Measurements from ENCODE around the gene TMEM240.
A peak's percentile ranks its signal among the peaks of the same experiment; 100 is the strongest.

TMEM240 gene

DNA sequence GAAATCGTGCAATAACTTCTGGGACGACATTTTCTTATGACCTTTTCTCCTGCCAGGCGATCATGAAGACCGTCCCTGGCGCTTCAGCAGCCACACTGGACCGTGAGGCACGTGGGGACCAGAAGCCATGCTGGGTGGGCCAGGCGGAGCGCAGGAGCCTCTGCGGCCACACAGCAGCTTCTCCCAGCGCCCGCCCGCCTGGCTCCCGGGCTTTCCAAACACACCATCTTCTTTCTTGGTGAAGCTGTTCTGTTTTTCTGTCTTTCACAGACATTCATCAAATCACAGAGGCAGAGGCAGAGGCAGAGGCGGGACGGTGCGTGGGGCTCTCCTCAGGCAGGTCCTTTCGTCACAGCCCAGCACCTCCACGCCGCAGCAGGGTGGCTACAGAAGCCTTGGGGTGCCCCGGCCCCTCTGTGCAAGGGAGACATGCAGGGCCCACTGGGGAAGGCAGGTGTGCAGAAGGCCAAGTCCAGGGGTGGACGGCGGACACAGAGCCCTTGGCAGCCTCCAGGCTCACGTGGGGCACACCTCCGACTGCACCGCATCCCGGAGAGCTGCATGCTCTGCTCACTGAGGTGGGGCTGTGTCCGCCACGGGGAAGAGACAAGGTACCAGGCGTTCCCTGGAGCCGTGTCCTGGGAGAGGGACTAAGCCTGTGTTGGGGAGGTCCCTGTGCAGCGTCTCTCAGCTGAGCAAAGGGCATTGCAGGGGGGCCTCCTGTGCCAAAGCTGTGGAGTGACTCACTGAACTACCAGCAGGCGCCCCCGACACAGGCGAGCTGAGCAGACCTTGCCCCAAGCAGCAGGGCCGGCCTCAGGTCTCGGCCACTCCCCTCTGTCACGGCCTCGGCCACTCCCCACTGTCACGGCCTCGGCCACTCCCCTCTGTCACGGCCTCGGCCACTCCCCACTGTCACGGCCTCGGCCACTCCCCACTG is 2.6 kb upstream of the TMEM240 start:
- Histone ChIP-seq H3K27me3 (ENCODE audit: control insufficient read depth in 3 of 3, insufficient read depth in 3 of 3, low read depth in 1 of 3, low read length in 3 of 3) (no peaks in the 10 kb centered on the region), H4K91ac (ENCODE audit: low read depth, low read length, poor library complexity) (no peak overlapping the region), H2BK120ac (ENCODE audit: low read depth, low read length) (no peak overlapping the region), H3K18ac (ENCODE audit: low read length) (peak overlapping the region; percentile 48), H3K79me1 (ENCODE audit: low read depth, low read length) (peaks cover 20% of the 10 kb centered on the region), H2BK12ac (ENCODE audit: low read length) (no peak overlapping the region), H3K4me3 (ENCODE audit: low read length in 2 of 2) (no peak overlapping the region), H2BK5ac (ENCODE audit: low read length) (no peak overlapping the region), H2BK15ac (ENCODE audit: low read length) (no peak overlapping the region), H2AK5ac (ENCODE audit: low read depth, low read length) (no peak overlapping the region), H3K9me3 (replicated peaks in 1 of 2; ENCODE audit: control insufficient read depth in 2 of 2, insufficient read depth in 1 of 2, low read depth in 1 of 2, low read length in 2 of 2) (peaks cover 0 to 2% of the 10 kb centered on the region in 2 donors), H3K14ac (ENCODE audit: low read length) (no peak overlapping the region), H3K4me1 (ENCODE audit: control insufficient read depth in 2 of 2, insufficient read depth in 1 of 2, low read depth in 1 of 2, low read length in 2 of 2) (peaks cover 0 to 12% of the 10 kb centered on the region in 2 donors), H3K4me2 (ENCODE audit: insufficient read depth, low read length, poor library complexity, severe bottlenecking) (no peak overlapping the region), H3K23ac (ENCODE audit: low read depth, low read length, poor library complexity) (peak overlapping the region; percentile 31), H3K27ac (replicated peaks; ENCODE audit: low read length) (no peak overlapping the region), H4K8ac (ENCODE audit: low read depth, low read length) (no peak overlapping the region), H3K9ac (ENCODE audit: low read depth, low read length, poor library complexity) (no peak overlapping the region), H2AFZ (ENCODE audit: low read length) (no peak overlapping the region), H3K4ac (ENCODE audit: low read length) (no peak overlapping the region), H3K36me3 (replicated peaks in 1 of 2; ENCODE audit: control insufficient read depth in 2 of 2, insufficient read depth in 2 of 2, low read length in 2 of 2) (peaks cover 21 to 27% of the 10 kb centered on the region in 2 donors)
- WGBS, 2 donors (ENCODE audit: extremely low coverage in 2 of 2, insufficient read length in 2 of 2, insufficient replicate concordance in 1 of 2): no CpG with 5 or more reads among the region's 45 CpGs
- no peak for DNase-seq (ENCODE audit: low spot score)

DNA sequence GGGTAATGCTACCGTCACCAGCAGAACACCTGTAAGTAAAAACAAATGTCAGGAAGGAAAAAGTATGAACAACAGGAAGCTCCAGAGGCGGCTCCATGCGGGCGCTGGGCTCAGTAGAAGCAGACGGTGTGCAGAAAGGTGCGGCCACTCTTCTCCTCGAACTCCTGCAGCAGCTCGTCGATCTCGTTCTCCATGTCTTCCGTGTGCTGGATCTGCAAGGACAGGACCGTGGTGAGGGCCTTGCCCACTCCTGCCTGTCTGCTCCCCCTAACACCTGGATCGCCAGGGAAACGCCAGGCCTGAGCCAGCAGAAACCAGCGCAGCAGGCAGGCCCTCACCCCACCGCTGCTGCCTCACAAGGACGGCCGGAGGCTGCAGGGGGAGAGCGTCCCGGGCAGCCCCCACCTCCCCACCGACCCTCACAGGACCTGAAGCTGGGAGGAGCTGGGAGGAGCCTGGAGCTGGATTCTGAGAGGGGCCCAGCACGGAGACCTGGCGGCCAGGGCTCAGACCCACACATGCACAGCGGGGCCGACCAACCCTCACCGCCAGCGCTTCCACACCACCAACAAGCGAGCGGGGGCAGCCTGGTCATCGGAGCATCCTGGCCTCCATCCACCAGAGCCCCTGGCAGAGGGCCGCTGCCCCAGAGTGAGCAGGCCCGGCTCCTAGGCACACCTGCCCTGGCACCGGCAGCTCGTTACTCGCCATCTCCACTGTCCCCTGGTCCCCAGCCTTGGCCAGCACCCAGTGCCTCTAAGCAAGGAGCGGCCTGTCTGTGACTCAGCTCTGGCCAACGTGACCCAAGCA is 1.7 kb upstream of the TMEM240 start:
- H3K36me3 ChIP-seq (replicated peaks in 1 of 2; ENCODE audit: control insufficient read depth in 2 of 2, insufficient read depth in 2 of 2, low read length in 2 of 2): peaks cover 21 to 33% of the 10 kb centered on the region in 2 donors
- no peak overlapping the region for H3K14ac ChIP-seq (ENCODE audit: low read length)
- no peaks in the 10 kb centered on the region for H3K27me3 ChIP-seq (ENCODE audit: control insufficient read depth in 3 of 3, insufficient read depth in 3 of 3, low read depth in 1 of 3, low read length in 3 of 3)
- H3K18ac ChIP-seq (ENCODE audit: low read length): no peak overlapping the region
- H2BK120ac ChIP-seq (ENCODE audit: low read depth, low read length): no peak overlapping the region
- H4K8ac ChIP-seq (ENCODE audit: low read depth, low read length): no peak overlapping the region
- H2BK15ac ChIP-seq (ENCODE audit: low read length): no peak overlapping the region
- H2BK5ac ChIP-seq (ENCODE audit: low read length): no peak overlapping the region
- peak overlapping the region; percentile 70 for H3K9ac ChIP-seq (ENCODE audit: low read depth, low read length, poor library complexity)
- H4K91ac ChIP-seq (ENCODE audit: low read depth, low read length, poor library complexity): no peak overlapping the region
- WGBS, 2 donors (ENCODE audit: extremely low coverage in 2 of 2, insufficient read length in 2 of 2, insufficient replicate concordance in 1 of 2): no CpG with 5 or more reads among the region's 37 CpGs
- H3K23ac ChIP-seq (ENCODE audit: low read depth, low read length, poor library complexity): peak overlapping the region; percentile 80
- peaks cover 0 to 2% of the 10 kb centered on the region in 2 donors for H3K9me3 ChIP-seq (replicated peaks in 1 of 2; ENCODE audit: control insufficient read depth in 2 of 2, insufficient read depth in 1 of 2, low read depth in 1 of 2, low read length in 2 of 2)
- no peak overlapping the region for H2AK5ac ChIP-seq (ENCODE audit: low read depth, low read length)
- no peak overlapping the region for H3K4me2 ChIP-seq (ENCODE audit: insufficient read depth, low read length, poor library complexity, severe bottlenecking)
- H2BK12ac ChIP-seq (ENCODE audit: low read length): no peak overlapping the region
- DNase-seq (ENCODE audit: low spot score): no peak
- no peak overlapping the region for H3K4me3 ChIP-seq (ENCODE audit: low read length in 2 of 2)
- H3K27ac ChIP-seq (replicated peaks; ENCODE audit: low read length): no peak overlapping the region
- H2AFZ ChIP-seq (ENCODE audit: low read length): no peak overlapping the region
- H3K79me1 ChIP-seq (ENCODE audit: low read depth, low read length): peaks cover 29% of the 10 kb centered on the region
- H3K4me1 ChIP-seq (ENCODE audit: control insufficient read depth in 2 of 2, insufficient read depth in 1 of 2, low read depth in 1 of 2, low read length in 2 of 2): peaks cover 0 to 12% of the 10 kb centered on the region in 2 donors
- H3K4ac ChIP-seq (ENCODE audit: low read length): no peak overlapping the region

GRCh38 chr1:1540818-1541628 is 599 bp upstream of the TMEM240 start:
- WGBS, 2 donors (ENCODE audit: extremely low coverage in 2 of 2, insufficient read length in 2 of 2, insufficient replicate concordance in 1 of 2): no CpG with 5 or more reads among the region's 53 CpGs

More at GRCh38 chr1:1540818-1541628, 599 bp upstream of the TMEM240 start:
- peak overlapping the region; percentile 39 for H4K91ac ChIP-seq (ENCODE audit: low read depth, low read length, poor library complexity)
- H3K14ac ChIP-seq (ENCODE audit: low read length): peak overlapping the region; percentile 89
- peaks cover 0 to 2% of the 10 kb centered on the region in 2 donors for H3K9me3 ChIP-seq (replicated peaks in 1 of 2; ENCODE audit: control insufficient read depth in 2 of 2, insufficient read depth in 1 of 2, low read depth in 1 of 2, low read length in 2 of 2)
- H3K23ac ChIP-seq (ENCODE audit: low read depth, low read length, poor library complexity): peak overlapping the region; percentile 43
- no peaks in the 10 kb centered on the region for H3K27me3 ChIP-seq (ENCODE audit: control insufficient read depth in 3 of 3, insufficient read depth in 3 of 3, low read depth in 1 of 3, low read length in 3 of 3)
- H2BK12ac ChIP-seq (ENCODE audit: low read length): peak overlapping the region; percentile 84
- H2BK15ac ChIP-seq (ENCODE audit: low read length): peak overlapping the region; percentile 49
- DNase-seq (ENCODE audit: low spot score): peak; percentile 18
- no peak overlapping the region for H2BK5ac ChIP-seq (ENCODE audit: low read length)
- peak overlapping the region; percentile 99 for H2AK5ac ChIP-seq (ENCODE audit: low read depth, low read length)
- peak overlapping the region; percentile 54 for H3K4me2 ChIP-seq (ENCODE audit: insufficient read depth, low read length, poor library complexity, severe bottlenecking)
- H3K4me1 ChIP-seq (ENCODE audit: control insufficient read depth in 2 of 2, insufficient read depth in 1 of 2, low read depth in 1 of 2, low read length in 2 of 2): peaks cover 0 to 12% of the 10 kb centered on the region in 2 donors
- H3K27ac ChIP-seq (replicated peaks; ENCODE audit: low read length): peak overlapping the region; percentile 39
- H3K79me1 ChIP-seq (ENCODE audit: low read depth, low read length): peaks cover 39% of the 10 kb centered on the region
- H3K4me3 ChIP-seq (ENCODE audit: low read length in 2 of 2): peak overlapping the region in 1 of 2 donors; percentile 75
- H3K4ac ChIP-seq (ENCODE audit: low read length): peak overlapping the region; percentile 76
- peak overlapping the region; percentile 95 for H3K18ac ChIP-seq (ENCODE audit: low read length)
- no peak overlapping the region for H2AFZ ChIP-seq (ENCODE audit: low read length)
- no peak overlapping the region for H4K8ac ChIP-seq (ENCODE audit: low read depth, low read length)
- H3K36me3 ChIP-seq (replicated peaks in 1 of 2; ENCODE audit: control insufficient read depth in 2 of 2, insufficient read depth in 2 of 2, low read length in 2 of 2): peaks cover 19 to 33% of the 10 kb centered on the region in 2 donors
- H3K9ac ChIP-seq (ENCODE audit: low read depth, low read length, poor library complexity): peak overlapping the region; percentile 92
- H2BK120ac ChIP-seq (ENCODE audit: low read depth, low read length): no peak overlapping the region
